ENCODE measurements around the gene APBA1.

GRCh38 chr9:69579760-69580581 is 92.2 kb downstream of the APBA1 start:
- no peak for TF ChIP-seq POLR2A (IDR thresholded peaks at IDR 0.05; ENCODE audit: low read depth, low read length)
- TF ChIP-seq POLR2AphosphoS5 (IDR thresholded peaks at IDR 0.05; ENCODE audit: low read depth, low read length): no peak
